Cerebellar cortex (tissue), 1 donor: ENCODE results near the gene MGST2.
A peak's percentile ranks its signal among the peaks of the same experiment; 100 is the strongest.

Source experiments
- DNase-seq: peaks from one replicate; pipeline ENCODE4 v3.0.0-alpha.2; 2015; ENCODE audit warnings: low spot score

MGST2 gene

DNA sequence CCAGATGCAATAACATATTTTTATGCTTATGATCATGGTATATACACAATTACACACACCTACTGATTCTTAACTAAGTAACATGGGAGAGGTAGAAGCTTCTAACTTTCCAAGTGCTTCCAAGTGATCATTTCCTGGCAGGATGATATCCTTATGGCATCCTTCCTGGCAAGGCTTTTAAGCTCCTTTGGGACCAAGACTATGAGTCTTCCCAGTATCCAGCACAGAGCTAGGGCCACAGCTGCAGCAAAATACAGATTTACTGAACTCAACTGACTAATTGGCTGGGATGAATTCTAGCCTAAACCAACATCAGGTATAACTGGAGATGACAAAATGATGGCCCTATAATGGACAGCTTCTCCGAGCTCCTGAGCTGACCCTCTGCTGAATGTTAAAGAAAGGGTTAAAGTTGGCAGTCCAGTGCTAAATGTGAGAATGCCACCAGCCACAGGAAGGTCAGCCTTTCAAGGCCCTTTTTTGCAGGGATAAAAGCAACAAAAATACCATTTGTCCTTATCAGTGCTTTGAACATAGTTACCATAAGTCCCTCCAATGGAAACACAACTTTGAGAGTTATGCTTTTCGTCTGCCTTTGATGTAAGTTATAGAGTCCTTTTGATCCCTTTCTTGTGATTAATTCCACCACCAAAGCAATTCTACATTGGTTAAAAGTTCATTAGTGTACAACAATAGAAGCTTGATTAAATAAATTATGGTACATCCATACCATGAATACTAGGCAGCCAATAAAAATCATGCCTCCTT lies 73.4 kb downstream of the MGST2 start:
- no peak for DNase-seq

- no peak for DNase-seq
Measured at GRCh38 chr4:139740121-139740520, 74.5 kb downstream of the MGST2 start.

DNA sequence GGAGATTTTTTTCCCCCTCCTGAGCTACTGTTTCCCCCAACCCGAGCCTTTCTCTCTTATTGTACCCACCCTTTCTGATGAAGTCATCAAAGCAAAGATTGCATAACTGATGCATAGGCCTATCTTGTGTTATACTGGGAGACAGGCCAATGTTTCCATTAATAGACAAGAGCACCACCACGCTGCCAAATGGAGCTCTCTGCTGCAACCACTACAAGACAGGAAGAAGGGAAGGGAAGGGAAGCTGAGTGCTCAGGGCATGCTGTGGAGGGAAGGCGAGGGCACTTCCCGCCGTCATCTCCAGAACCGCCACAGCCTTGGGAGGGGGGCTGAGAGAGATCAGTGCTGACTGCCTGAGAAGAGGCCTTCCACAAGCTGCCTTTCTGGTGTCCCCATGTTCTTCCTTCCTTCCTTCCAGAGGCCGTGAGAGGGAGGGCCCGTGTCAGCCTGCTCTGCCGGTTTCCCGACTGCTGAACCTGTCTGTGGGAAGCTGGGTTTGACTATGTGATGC lies 75.0 kb downstream of the MGST2 start:
- DNase-seq, result peak; percentile 96

- no peak for DNase-seq
Measured at GRCh38 chr4:139743027-139743426, 77.4 kb downstream of the MGST2 start.

- no peak for DNase-seq
Measured at GRCh38 chr4:139744232-139744631, 78.6 kb downstream of the MGST2 start.

DNA sequence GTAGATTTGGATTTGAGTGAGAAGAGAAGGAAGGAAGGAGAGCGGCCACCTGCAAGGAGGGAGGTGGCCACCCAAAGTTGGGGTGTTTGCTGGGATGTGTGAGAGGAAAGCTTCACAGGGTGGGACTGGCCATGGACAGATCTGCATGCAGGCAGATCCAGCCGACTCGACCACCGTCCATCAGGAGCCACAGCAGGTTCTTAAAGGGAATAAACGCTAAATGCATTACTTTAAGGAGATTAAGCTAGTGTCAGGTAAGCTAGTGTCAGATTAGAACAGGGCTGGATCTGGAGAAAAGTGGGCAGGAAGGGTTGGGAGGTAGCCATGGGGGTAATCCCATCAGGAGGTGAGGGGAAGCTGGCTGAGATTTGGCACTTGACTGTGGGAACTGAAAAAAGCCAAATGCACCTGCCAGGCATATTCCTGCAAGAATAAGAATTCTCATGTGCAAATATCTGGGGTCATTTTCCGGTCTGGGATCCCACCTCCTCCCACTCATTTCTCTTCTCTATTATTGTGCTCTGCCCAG lies 79.6 kb downstream of the MGST2 start:
- no peak for DNase-seq

DNA sequence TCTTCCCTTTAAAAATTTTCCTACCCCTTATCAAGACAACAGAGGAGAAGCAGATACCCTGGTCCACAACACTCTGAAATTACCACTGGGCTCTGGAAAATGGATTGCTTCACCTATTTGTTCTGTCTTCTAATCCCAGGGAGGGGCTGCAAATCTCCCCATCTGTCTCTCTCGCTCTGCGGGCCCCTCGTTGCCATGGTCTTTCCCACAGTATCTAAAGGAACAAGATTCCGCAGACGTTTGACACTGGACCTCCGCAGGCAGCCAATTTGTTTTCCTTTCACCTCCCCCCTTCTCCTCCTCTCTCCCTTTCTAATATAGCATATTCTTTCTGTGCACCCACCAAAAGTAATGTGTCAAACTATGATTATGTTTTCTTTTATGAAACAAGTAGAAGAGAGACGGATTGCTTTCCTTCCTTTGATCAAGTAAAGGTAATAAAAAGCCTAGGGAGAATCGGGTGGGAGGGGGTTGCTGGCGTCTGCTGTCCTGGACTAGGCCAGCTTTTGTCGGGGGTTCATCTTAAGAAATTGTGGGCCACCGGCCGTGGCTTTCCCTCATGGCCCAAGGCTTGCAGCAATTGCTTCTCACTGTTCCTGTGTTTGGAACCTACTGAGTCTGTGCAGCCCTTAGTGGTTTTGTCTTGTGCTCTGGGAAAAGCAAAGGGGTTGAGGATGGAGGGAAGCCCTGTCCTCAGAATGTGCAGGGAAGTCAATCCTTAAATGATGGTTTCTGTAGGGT lies 81.0 kb downstream of the MGST2 start:
- DNase-seq, result no peak

GRCh38 chr4:139749338-139749737 lies 83.7 kb downstream of the MGST2 start:
- DNase-seq, result no peak

DNA sequence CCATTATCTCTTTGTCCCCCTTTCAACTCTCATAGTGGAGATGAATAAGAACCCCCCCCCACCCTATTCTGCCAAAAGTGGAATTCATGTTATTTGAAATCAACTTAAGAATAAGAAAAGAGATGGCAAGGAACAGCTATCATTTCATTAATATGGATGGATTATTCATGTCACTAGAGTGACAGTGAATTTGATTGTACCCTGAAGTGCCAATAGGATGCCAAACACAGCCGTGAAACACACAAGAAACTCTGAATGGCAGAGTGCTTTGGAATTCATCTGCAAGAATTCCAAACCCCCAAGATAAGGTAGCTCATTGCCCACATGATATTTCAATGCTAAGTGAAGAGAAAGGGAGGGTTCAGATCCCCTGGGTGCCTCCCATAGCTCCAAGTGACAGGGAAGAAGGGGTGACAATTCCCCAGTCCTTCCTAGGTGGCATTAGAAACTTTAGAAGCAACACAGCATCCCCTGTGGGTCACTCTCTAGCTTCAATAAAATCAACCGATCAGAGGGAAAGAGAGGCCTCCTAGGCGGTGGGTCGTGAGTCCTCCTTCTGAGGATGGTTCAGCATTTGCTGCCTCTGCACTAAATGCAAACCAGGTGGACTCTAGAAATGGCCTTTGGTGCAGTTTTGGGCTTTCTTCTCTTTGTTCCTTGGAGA lies 84.3 kb downstream of the MGST2 start:
- no peak for DNase-seq

- DNase-seq, result no peak
Measured at GRCh38 chr4:139753686-139754085, 88.1 kb downstream of the MGST2 start.
